Measurements from ENCODE around the gene RBM28.
"Not testable (repeated sequence)": the region's sequence is repeated elsewhere in the genome, so short reads cannot be mapped to it uniquely, and the experiment has no call there.

Gene RBM28

GRCh38 chr7:128281605-128282380 lies 61.9 kb downstream of the RBM28 start:
- CTCF ChIA-PET = no interaction called here
- TF ChIP-seq SP3 (tag by site-specific recombination; IDR thresholded peaks at IDR 0.05) = no peak
- TF ChIP-seq, protein P1, sequence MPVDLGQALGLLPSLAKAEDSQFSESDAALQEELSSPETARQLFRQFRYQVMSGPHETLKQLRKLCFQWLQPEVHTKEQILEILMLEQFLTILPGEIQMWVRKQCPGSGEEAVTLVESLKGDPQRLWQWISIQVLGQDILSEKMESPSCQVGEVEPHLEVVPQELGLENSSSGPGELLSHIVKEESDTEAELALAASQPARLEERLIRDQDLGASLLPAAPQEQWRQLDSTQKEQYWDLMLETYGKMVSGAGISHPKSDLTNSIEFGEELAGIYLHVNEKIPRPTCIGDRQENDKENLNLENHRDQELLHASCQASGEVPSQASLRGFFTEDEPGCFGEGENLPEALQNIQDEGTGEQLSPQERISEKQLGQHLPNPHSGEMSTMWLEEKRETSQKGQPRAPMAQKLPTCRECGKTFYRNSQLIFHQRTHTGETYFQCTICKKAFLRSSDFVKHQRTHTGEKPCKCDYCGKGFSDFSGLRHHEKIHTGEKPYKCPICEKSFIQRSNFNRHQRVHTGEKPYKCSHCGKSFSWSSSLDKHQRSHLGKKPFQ (tag by site-specific recombination; IDR thresholded peaks at IDR 0.05) = no peak
- TF ChIP-seq, protein P2, sequence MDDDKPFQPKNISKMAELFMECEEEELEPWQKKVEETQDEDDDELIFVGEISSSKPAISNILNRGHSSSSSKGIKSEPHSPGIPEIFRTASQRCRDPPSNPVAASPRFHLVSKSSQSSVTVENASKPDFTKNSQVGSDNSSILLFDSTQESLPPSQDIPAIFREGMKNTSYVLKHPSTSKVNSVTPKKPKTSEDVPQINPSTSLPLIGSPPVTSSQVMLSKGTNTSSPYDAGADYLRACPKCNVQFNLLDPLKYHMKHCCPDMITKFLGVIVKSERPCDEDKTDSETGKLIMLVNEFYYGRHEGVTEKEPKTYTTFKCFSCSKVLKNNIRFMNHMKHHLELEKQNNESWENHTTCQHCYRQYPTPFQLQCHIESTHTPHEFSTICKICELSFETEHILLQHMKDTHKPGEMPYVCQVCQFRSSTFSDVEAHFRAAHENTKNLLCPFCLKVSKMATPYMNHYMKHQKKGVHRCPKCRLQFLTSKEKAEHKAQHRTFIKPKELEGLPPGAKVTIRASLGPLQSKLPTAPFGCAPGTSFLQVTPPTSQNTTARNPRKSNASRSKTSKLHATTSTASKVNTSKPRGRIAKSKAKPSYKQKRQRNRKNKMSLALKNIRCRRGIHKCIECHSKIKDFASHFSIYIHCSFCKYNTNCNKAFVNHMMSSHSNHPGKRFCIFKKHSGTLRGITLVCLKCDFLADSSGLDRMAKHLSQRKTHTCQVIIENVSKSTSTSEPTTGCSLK (tag by site-specific recombination; IDR thresholded peaks at IDR 0.05) = no peak
- no peak for TF ChIP-seq ZNF223 (tag by site-specific recombination; IDR thresholded peaks at IDR 0.05)
- no peak for TF ChIP-seq ZNF658 (tag by site-specific recombination; IDR thresholded peaks at IDR 0.05)
- TF ChIP-seq ZNF521 (tag by site-specific recombination; IDR thresholded peaks at IDR 0.05) = no peak
- TF ChIP-seq, protein P3, sequence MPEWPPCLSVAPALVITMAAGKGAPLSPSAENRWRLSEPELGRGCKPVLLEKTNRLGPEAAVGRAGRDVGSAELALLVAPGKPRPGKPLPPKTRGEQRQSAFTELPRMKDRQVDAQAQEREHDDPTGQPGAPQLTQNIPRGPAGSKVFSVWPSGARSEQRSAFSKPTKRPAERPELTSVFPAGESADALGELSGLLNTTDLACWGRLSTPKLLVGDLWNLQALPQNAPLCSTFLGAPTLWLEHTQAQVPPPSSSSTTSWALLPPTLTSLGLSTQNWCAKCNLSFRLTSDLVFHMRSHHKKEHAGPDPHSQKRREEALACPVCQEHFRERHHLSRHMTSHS (tag by site-specific recombination; IDR thresholded peaks at IDR 0.05) = no peak
- TF ChIP-seq ZNF530 (tag by site-specific recombination; IDR thresholded peaks at IDR 0.05; ENCODE audit: low read depth) = no peak
- no peak for TF ChIP-seq ZNF2 (tag by site-specific recombination; IDR thresholded peaks at IDR 0.05)
- no peak for TF ChIP-seq ZNF843 (tag by site-specific recombination; IDR thresholded peaks at IDR 0.05)
- TF ChIP-seq, protein P4, sequence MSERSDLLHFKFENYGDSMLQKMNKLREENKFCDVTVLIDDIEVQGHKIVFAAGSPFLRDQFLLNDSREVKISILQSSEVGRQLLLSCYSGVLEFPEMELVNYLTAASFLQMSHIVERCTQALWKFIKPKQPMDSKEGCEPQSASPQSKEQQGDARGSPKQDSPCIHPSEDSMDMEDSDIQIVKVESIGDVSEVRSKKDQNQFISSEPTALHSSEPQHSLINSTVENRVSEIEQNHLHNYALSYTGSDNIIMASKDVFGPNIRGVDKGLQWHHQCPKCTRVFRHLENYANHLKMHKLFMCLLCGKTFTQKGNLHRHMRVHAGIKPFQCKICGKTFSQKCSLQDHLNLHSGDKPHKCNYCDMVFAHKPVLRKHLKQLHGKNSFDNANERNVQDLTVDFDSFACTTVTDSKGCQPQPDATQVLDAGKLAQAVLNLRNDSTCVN (tag by site-specific recombination; optimal IDR thresholded peaks at IDR 0.05) = no peak
- TF ChIP-seq ZIC2 (tag by site-specific recombination; IDR thresholded peaks at IDR 0.05) = no peak
- no peak for TF ChIP-seq ZNF175 (tag by site-specific recombination; IDR thresholded peaks at IDR 0.05)
- POLR2A ChIA-PET = no interaction called here

GRCh38 chr7:128280451-128280850 lies 63.3 kb downstream of the RBM28 start:
- H3K4me3 ChIP-seq (ENCODE audit: low read depth, low read length); CTCF ChIA-PET; H3K27ac ChIP-seq (ENCODE audit: extremely low read depth, low read depth, low read length); H3K4me1 ChIP-seq (ENCODE audit: control insufficient read depth, insufficient read depth, low read length); H3K9me3 ChIP-seq (ENCODE audit: control insufficient read depth, insufficient read depth, low read depth, low read length); POLR2A ChIA-PET; H3K36me3 ChIP-seq (ENCODE audit: control insufficient read depth in 2 of 2, insufficient read depth in 1 of 2, low read length in 2 of 2): not testable (repeated sequence)
- peak; percentile 18 for TF ChIP-seq ZNF529 (tag by site-specific recombination; IDR thresholded peaks at IDR 0.05; ENCODE audit: insufficient replicate concordance)

More at GRCh38 chr7:128281605-128282380, 61.9 kb downstream of the RBM28 start:
- Histone ChIP-seq H3K4me3 (ENCODE audit: low read depth, low read length) (no peak overlapping the region), H3K9me3 (ENCODE audit: control insufficient read depth, insufficient read depth, low read depth, low read length) (no peaks in the 10 kb centered on the region), H3K4me1 (ENCODE audit: control insufficient read depth, insufficient read depth, low read length) (no peaks in the 10 kb centered on the region), H3K36me3 (ENCODE audit: control insufficient read depth in 2 of 2, insufficient read depth in 1 of 2, low read length in 2 of 2) (no peaks in the 10 kb centered on the region), H3K27ac (ENCODE audit: extremely low read depth, low read depth, low read length) (no peak overlapping the region)

GRCh38 chr7:128279124-128279713 lies 64.5 kb downstream of the RBM28 start:
- H3K4me3 ChIP-seq (ENCODE audit: low read depth, low read length) = no peak overlapping the region
- no peaks in the 10 kb centered on the region for H3K4me1 ChIP-seq (ENCODE audit: control insufficient read depth, insufficient read depth, low read length)
- H3K36me3 ChIP-seq (ENCODE audit: control insufficient read depth in 2 of 2, insufficient read depth in 1 of 2, low read length in 2 of 2) = no peaks in the 10 kb centered on the region
- POLR2A ChIA-PET = no interaction called here
- no peaks in the 10 kb centered on the region for H3K9me3 ChIP-seq (ENCODE audit: control insufficient read depth, insufficient read depth, low read depth, low read length)
- CTCF ChIA-PET = interaction anchor here (0.9 kb wide), 1 partner anchor 55 kb away, joined by 3 read pairs; no protein-coding TSS in a partner anchor
- no peak overlapping the region for H3K27ac ChIP-seq (ENCODE audit: extremely low read depth, low read depth, low read length)
- no peak for TF ChIP-seq ZNF114 (tag by site-specific recombination; IDR thresholded peaks at IDR 0.05)
- no peak for TF ChIP-seq ZNF558 (tag by site-specific recombination; IDR thresholded peaks at IDR 0.05)
- TF ChIP-seq KLF10 (tag by site-specific recombination; IDR thresholded peaks at IDR 0.05) = no peak
- no peak for TF ChIP-seq PATZ1 (tag by site-specific recombination; IDR thresholded peaks at IDR 0.05)
- no peak for TF ChIP-seq ZNF585B (tag by site-specific recombination; IDR thresholded peaks at IDR 0.05)
- TF ChIP-seq ZBTB8A (tag by site-specific recombination; IDR thresholded peaks at IDR 0.05) = no peak
- TF ChIP-seq ZNF560 (tag by site-specific recombination; IDR thresholded peaks at IDR 0.05; ENCODE audit: borderline replicate concordance) = no peak
- no peak for TF ChIP-seq SP2 (tag by site-specific recombination; IDR thresholded peaks at IDR 0.05)
- no peak for TF ChIP-seq ZNF423 (tag by site-specific recombination; IDR thresholded peaks at IDR 0.05)
- no peak for TF ChIP-seq REPIN1 (tag by site-specific recombination; IDR thresholded peaks at IDR 0.05; ENCODE audit: low read depth)

Data from HEK293 (cell line).